NCI-H2227 treated with DMSO at 0.1 percent for 48 hours (cell line): ENCODE results near the gene MPPED2.
"Not testable (repeated sequence)": the region's sequence is repeated elsewhere in the genome, so short reads cannot be mapped to it uniquely, and the experiment has no call there.

ENCODE experiments used
- DNase-seq: peaks from one replicate; lab custom pipeline; 2025; lab: John Stamatoyannopoulos, UW

MPPED2 gene

DNA sequence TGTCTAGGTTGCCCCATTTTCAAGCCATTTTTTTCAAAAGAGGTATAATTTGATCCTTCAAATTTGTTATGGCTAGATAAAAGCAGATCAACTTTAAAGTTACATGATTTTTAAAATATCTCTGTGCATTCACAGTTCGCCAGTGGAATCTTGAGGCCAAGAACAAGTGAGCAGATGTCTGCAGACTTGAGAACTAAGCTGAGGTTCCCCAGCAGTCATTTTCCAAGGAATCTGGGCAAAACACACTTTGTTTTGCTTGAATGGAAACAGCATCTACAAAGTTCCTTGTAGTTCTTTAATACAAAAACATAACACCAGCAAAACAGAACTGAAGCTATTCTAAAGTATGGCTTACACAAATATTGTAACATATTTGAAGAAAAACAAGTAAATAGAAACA, 7.7 kb downstream of the MPPED2 start:
- no peak for DNase-seq

DNA sequence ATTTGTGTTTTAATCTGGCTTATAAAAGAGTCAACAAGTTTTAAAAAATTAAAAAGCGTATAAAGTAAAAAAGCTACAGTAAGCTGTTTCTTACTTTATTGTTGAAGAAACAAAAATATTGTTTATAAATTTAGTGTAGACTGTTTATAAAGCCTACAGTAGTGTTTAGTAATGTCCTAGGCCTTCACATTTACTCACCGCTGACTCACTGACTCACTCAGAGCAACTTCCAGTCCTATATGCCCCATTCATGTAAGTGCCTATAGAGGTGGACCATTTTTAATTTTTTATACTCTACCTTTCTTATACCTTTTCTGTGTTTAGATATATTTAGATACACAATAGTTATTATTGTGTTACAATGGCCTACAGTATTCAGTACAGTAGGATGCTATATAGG, 12.2 kb downstream of the MPPED2 start:
- DNase-seq, result no peak

- DNase-seq, result no peak
These were observed 17.2 kb downstream of the MPPED2 start for GRCh38 chr11:30568931-30569330.

GRCh38 chr11:30567644-30568043, 18.5 kb downstream of the MPPED2 start:
- DNase-seq, result no peak

DNA sequence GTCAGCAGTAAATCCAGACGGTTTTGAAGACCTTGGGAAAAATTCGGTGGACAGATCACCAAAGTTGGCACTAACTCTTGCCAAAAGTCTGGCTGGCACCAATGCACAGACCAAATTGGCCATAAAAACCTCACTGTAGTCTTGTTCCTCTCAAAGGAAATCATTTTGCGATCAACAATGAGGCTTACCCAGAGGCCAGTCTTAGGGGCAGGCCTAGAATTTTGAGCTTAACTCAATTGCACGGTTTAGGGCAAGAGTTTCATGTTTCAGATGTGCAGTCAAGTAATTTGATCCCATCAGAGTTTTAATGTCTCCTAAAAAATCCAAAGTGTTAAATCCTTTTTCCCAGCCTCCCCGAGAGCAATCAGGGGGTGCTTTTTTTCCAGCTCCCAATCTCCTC, 19.0 kb downstream of the MPPED2 start:
- DNase-seq, result no peak

DNA sequence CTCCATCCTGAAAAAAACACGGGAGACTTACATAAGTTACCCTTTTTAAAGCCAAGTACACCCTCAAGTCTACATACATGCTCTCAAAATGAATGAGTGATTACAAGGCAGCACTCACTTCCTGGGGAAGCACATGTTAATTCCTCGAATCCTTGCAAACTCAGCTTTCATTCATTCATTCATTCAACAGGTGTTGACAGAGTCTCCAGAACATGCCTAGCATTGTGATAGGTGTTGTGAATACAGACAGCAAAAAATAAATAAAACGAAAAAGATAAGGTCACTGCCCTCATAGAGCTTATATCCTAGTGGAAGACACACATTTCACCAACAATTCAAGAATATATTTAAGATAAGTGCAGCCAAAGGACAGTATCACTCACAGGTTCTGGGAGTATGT, 19.7 kb downstream of the MPPED2 start:
- DNase-seq, result no peak

- DNase-seq, result no peak
These were observed 21.1 kb downstream of the MPPED2 start for GRCh38 chr11:30565027-30565426.

DNA sequence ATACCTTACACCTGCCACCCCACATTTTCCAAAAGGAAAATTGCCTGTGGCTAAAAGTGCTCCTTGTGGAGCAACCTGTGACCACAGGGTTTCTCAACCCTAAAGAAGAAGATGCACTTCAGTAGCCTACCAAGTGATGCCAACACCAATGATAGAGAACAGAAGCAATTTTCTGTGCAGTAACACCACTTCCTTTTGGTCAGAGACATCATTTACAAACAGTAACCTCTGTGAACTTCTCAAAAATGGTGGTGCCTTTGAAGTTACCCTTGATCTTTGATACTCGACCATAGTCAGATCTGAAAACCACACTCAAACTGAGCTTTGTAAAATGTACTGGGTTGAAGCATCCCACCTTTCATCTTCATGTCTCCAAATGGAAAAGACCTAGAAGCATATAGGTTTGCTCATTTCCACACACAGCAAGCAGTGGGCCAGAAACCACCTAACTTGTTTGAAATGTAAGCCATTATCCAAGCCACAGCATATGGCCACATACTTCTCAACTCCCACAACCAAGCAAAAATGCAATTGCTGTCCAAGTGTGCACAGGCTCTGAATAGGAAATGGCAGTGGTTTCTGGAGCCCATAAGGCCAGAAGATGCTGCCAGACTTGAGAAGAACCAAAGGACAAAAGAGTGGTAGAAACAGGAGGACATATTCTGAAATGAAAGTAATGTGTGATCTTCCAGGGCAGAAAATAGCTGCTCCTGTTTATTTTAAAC, 24.3 kb downstream of the MPPED2 start:
- no peak for DNase-seq

DNA sequence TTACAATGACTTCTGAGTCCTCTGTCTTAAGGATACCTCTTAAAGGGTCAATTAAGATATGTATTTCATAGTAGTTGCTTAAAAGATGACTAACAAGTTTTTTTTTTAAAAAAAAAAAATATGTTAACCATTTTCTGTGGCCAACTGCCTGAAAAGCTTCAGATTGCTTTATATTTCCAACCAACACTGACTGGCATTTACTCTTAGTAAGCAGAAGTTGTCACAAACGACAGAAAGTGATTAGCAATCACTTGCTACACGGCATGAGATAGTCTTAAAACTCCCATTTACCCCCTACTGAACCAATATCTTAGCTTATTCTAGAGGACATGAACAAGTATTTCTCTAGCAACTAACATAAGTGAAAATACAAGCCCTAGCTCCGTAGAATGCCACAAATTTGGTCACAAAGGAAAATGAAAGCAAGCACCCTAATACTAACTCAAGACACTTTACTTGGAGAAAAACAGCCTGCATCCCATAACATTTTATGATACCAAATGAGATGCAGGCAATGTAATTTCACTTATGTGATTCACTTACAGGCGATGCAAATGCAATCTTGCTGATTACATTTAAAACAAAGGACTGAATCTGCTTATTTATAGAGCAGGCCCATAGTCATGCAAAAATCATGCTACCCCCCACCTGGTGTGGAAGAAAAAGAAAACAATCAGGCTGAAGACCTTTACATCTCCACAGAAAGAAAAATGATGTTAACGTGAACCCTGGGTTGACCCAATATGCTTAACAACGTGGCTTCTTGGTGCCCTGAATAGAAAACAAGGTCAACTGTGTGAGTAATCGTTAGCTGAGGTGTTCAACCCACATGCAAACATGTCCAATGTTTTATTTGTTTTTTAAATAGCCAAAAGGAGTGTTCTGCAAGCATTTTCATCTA, 25.7 kb downstream of the MPPED2 start:
- DNase-seq, result no peak

DNA sequence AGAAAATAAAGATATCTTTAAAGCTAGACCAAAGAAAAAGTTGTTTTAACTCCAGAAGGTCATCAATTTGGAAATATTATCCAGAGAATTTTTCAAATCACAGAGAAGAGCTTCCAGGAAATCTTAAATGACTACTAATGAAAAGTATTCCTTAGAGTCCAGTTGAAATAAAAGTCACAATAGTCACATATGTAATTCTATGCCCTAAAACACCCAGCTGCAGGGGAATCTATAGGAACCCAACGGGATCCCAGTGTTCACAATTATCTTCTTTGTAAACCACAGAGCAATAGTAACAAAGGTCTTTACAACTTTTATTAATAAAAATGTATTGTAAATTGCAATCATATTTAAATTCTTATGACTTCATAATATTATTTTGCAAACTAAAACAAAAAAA, 27.1 kb downstream of the MPPED2 start:
- no peak for DNase-seq

GRCh38 chr11:30554587-30554986, 31.6 kb downstream of the MPPED2 start:
- DNase-seq, result not testable (repeated sequence)

- DNase-seq, result no peak
These were observed 32.5 kb downstream of the MPPED2 start for GRCh38 chr11:30553521-30554110.

- no peak for DNase-seq
These were observed 33.3 kb downstream of the MPPED2 start for GRCh38 chr11:30552839-30553238.

GRCh38 chr11:30550022-30550542, 36.1 kb downstream of the MPPED2 start:
- DNase-seq, result no peak

DNA sequence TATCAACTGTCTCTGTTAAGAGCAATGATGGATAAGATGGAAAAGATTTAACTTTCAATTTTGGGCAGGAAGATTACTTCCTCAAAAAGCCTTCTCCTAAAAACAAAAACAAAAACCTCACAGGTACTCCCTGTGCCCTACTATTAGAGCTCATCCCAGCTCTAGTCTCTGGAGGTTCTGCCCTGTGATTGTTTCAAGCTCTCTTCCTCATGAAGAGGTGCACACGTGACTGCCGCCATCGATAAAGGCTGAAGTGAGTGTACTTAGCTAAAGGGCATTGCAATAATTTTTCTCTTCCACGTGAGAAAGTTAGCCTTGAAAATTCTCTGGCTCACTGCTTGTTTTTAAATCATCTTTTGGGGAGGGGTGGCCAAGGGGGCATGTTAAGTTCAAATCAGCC, 36.6 kb downstream of the MPPED2 start:
- DNase-seq, result no peak

- no peak for DNase-seq
These were observed 39.8 kb downstream of the MPPED2 start for GRCh38 chr11:30546334-30546733.

DNA sequence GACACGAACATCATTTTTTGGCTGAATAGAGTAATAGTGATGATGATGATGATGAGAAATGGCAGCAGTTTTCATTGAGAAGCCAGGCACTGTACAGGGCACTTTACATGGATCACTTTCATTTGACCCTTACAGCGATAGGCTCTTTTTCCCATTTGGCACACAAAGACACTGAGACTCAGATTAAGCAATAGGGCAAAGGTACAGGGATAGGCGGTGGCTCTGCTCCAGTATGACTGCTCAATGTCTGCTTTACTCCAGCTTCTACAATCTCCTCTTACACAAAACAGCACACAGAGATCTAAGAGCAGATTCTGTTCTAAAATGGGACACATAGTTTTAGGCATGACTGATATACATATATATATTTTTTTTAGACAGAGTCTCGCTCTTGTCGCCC, 40.6 kb downstream of the MPPED2 start:
- no peak for DNase-seq

- no peak for DNase-seq
These were observed 43.1 kb downstream of the MPPED2 start for GRCh38 chr11:30543066-30543465.

DNA sequence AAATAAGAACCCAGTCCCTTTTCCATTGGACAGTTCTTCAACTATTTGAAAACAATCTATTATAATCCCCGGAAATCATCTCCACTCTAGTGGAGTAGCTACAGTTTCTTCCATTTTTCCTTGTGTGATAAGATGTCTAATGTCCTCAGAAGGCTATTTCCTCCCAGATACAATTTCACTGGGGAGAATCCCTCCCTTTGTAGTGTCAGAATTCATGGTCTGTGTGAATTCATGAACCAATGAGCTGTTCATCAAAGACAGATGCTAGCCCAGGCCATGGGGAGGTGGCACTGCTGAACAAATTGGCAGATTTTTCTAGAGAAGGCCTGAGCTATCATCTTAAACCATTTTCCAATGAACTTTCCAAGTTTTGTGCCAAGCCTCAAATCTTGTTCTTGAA, 45.4 kb downstream of the MPPED2 start:
- no peak for DNase-seq

- no peak for DNase-seq
These were observed 47.9 kb downstream of the MPPED2 start for GRCh38 chr11:30538251-30538650.

DNA sequence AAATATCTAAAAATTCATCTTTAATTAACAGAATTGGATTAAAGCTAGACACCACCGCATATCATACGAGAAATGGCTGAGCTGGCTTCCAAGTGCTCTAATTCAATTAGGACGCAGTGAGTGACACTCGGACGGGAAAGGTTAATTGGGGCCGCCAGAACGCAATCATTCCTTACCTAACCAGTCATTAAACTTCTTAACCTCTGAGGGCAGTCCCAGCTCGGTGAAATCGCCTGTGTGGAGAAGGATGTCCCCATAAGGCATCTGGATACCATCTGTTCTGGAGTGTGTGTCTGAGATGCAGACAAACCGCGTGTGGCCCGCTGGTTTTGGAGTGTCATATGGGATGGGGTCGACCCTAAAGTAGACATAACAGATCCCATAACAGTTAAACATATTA, 50.3 kb downstream of the MPPED2 start:
- DNase-seq, result no peak

GRCh38 chr11:30533445-30533947, 52.7 kb downstream of the MPPED2 start:
- DNase-seq, result no peak

GRCh38 chr11:30527566-30527965, 58.6 kb downstream of the MPPED2 start:
- DNase-seq, result no peak
